HepG2 (cell line): Measurements from ENCODE around the gene HECTD2. TPM values are rescaled to one million over a fixed set of nuclear protein-coding genes. Genes with fewer than 3 reads are reported as not detected.

Experiments used
- BRCA1 ChIP-seq: sonication (generic); formaldehyde crosslinking; IDR thresholded peaks from 2 replicates; pipeline ENCODE4 v1.4.0; 2020; ENCODE audit warnings: missing genetic modification reagents
- BRD4 ChIP-seq: sonication (generic); formaldehyde crosslinking; IDR thresholded peaks from 2 replicates; pipeline ENCODE4 v1.4.0; 2020; ENCODE audit warnings: missing genetic modification reagents
- CENPX ChIP-seq: sonication (generic); formaldehyde crosslinking; IDR thresholded peaks from 2 replicates; pipeline ENCODE4 v1.9.0; 2021; ENCODE audit warnings: mild to moderate bottlenecking, missing genetic modification reagents, moderate library complexity
- DNMT1 ChIP-seq: sonication (generic); formaldehyde crosslinking; IDR thresholded peaks from 2 replicates; pipeline ENCODE4 v1.5.1; 2020; ENCODE audit warnings: mild to moderate bottlenecking, missing genetic modification reagents
- ISL2 ChIP-seq: sonication (generic); formaldehyde crosslinking; IDR thresholded peaks from 2 replicates; pipeline ENCODE4 v1.5.0; 2020; ENCODE audit warnings: missing genetic modification reagents
- KMT2B ChIP-seq: IDR thresholded peaks from 2 replicates; pipeline ENCODE4 v1.6.1; 2016; ENCODE audit warnings: missing genetic modification reagents, missing compliant biosample characterization
- MAX ChIP-seq: IDR thresholded peaks from 2 replicates; pipeline ENCODE4 v1.6.1; 2012; ENCODE audit warnings: inconsistent platforms
- MLX ChIP-seq: IDR thresholded peaks from 2 replicates; pipeline ENCODE4 v1.6.1; 2016
- MTA1 ChIP-seq: sonication (generic); formaldehyde crosslinking; IDR thresholded peaks from 2 replicates; pipeline ENCODE4 v1.4.0; 2020; ENCODE audit warnings: missing genetic modification reagents, mild to moderate bottlenecking, borderline replicate concordance
- THRA ChIP-seq: sonication (generic); formaldehyde crosslinking; IDR thresholded peaks from 2 replicates; pipeline ENCODE4 v1.4.0; 2020; ENCODE audit warnings: missing genetic modification reagents, borderline replicate concordance
- TOPORS ChIP-seq: sonication (generic); formaldehyde crosslinking; IDR thresholded peaks from 2 replicates; pipeline ENCODE4 v1.8.0; 2023; ENCODE audit warnings: mild to moderate bottlenecking, missing genetic modification reagents
- ZBTB43 ChIP-seq: sonication (generic); formaldehyde crosslinking; conservative IDR thresholded peaks from 2 replicates; pipeline ENCODE4 v1.4.0; 2020; ENCODE audit warnings: missing genetic modification reagents
- ZNF136 ChIP-seq: sonication (generic); formaldehyde crosslinking; IDR thresholded peaks from 2 replicates; pipeline ENCODE4 v1.8.1; 2022; ENCODE audit warnings: low read depth, mild to moderate bottlenecking, moderate library complexity, missing genetic modification reagents
- ZNF142 ChIP-seq: sonication (generic); formaldehyde crosslinking; IDR thresholded peaks from 2 replicates; pipeline ENCODE4 v1.4.0; 2020; ENCODE audit warnings: missing genetic modification reagents
- ZNF576 ChIP-seq: sonication (generic); formaldehyde crosslinking; IDR thresholded peaks from 2 replicates; pipeline ENCODE4 v1.4.0; 2020; ENCODE audit warnings: mild to moderate bottlenecking, missing genetic modification reagents
- ZNF639 ChIP-seq: conservative IDR thresholded peaks from 2 replicates; pipeline ENCODE4 v1.6.1; 2018; ENCODE audit warnings: missing genetic modification reagents
- ZNF747 ChIP-seq: sonication (generic); formaldehyde crosslinking; IDR thresholded peaks from 2 replicates; pipeline ENCODE4 v1.8.1; 2023; ENCODE audit warnings: missing genetic modification reagents, mild to moderate bottlenecking, borderline replicate concordance
- polyA plus RNA-seq, 8 experiments: library from polyadenylated mRNA; depleted of rRNA in 3 of 8; stranded (reverse) in 7 of 8; unstranded in 1 of 8; fragments of >200 nt; fragmentation: Illumina TruSeq in 4 of 8; extraction: Trizol in 4 of 8; gene quantifications; 2 replicates each; pipeline versions ENCODE4 v1.2.1 to v1.2.3, GENCODE V29; 2011 to 2016; ENCODE audit warnings: low read depth in 4 of 8, missing spikeins in 1 of 8, mixed read lengths in 1 of 8; ENCODE audit not compliant: insufficient read depth in 1 of 8
- total RNA-seq, 5 experiments: library from RNA; depleted of rRNA; stranded (reverse); fragments of >200 nt; fragmentation: Illumina TruSeq; extraction: Trizol; gene quantifications; 2 replicates each; pipeline ENCODE4 v1.2.3, GENCODE V29; 2016; ENCODE audit warnings: low read depth in 1 of 5

Gene HECTD2
- total and polyA plus RNA-seq, 2 of the 13 experiments (the other 11 are each of a cell fraction or from before 2014, with no cell fraction given): 3.2 to 5.2 TPM

GRCh38 chr10:91409869-91410637, at the start of gene HECTD2 (continued):
- TF ChIP-seq ZNF142 (CRISPR knock-in tag) (peak; percentile 84), DNMT1 (CRISPR knock-in tag) (no peak; the same call in 1 of the 2 replicates), THRA (CRISPR knock-in tag) (0 out of 2 replicates have a peak, but pooled peaks have one; percentile 5), KMT2B (CRISPR knock-in tag) (peak; percentile 70; the same call in 1 of the 2 replicates), ISL2 (CRISPR knock-in tag) (peak; percentile 39; the same call in 1 of the 2 replicates), ZBTB43 (0 out of 2 replicates have a peak, but pooled peaks have one; percentile 20), ZNF747 (CRISPR knock-in tag) (peak; percentile 24; the same call in 1 of the 2 replicates), ZNF639 (CRISPR knock-in tag) (no peak; the same call in 1 of the 2 replicates), TOPORS (CRISPR knock-in tag) (0 out of 2 replicates have a peak, but pooled peaks have one; percentile 24), CENPX (no peak), BRD4 (CRISPR knock-in tag) (peak; percentile 72), MAX (peak; percentile 16; the same call in 1 of the 2 replicates), BRCA1 (CRISPR knock-in tag) (peak; percentile 65; the same call in 1 of the 2 replicates), MTA1 (CRISPR knock-in tag) (0 out of 2 replicates have a peak, but pooled peaks have one; percentile 57), ZNF136 (CRISPR knock-in tag) (0 out of 2 replicates have a peak, but pooled peaks have one; percentile 4), MLX (no peak), ZNF576 (CRISPR knock-in tag) (no peak)
